Small intestine (tissue), 7 donors: ENCODE results near the gene C16orf95. TPM values are rescaled to one million over a fixed set of nuclear protein-coding genes. Genes with fewer than 3 reads are reported as not detected.
"Not testable (repeated sequence)": the region's sequence is repeated elsewhere in the genome, so short reads cannot be mapped to it uniquely, and the experiment has no call there.

ENCODE experiments used
- DNase-seq, 2 donors: peaks; one replicate each; pipeline versions ENCODE4 v3.0.0 to v3.0.0-alpha.2; 2013
- FAIRE-seq: peaks from 2 replicates; lab custom pipeline; 2012; peaks lifted over from hg19 to GRCh38; lab: Jason Lieb, UNC
- H3K27ac ChIP-seq, 3 donors: one replicate each; pipeline ENCODE4 v1.5.1; 2013; ENCODE audit warnings: low read length in 2 of 3, mild to moderate bottlenecking in 2 of 3, control low read depth in 1 of 3, inconsistent platforms in 1 of 3, low read depth in 1 of 3, moderate library complexity in 1 of 3
- H3K27me3 ChIP-seq, 3 donors: one replicate each; pipeline ENCODE4 v1.6.1; 2013; ENCODE audit warnings: low read length in 3 of 3, inconsistent platforms in 1 of 3; ENCODE audit not compliant: control insufficient read depth in 3 of 3, insufficient read depth in 3 of 3
- H3K36me3 ChIP-seq, 3 donors: one replicate each; pipeline ENCODE4 v1.6.1; 2013; ENCODE audit warnings: low read length in 3 of 3, inconsistent platforms in 1 of 3, low read depth in 1 of 3, mild to moderate bottlenecking in 1 of 3, moderate library complexity in 1 of 3; ENCODE audit not compliant: control insufficient read depth in 3 of 3, insufficient read depth in 2 of 3
- H3K4me1 ChIP-seq, 3 donors: one replicate each; pipeline ENCODE4 v1.6.1; 2013; ENCODE audit warnings: low read length in 2 of 3, inconsistent platforms in 1 of 3, low read depth in 1 of 3, mild to moderate bottlenecking in 1 of 3, moderate library complexity in 1 of 3; ENCODE audit not compliant: control insufficient read depth in 3 of 3, insufficient read depth in 2 of 3
- H3K4me3 ChIP-seq, 3 donors: one replicate each; pipeline ENCODE4 v1.5.1; 2013; ENCODE audit warnings: low read length in 3 of 3, control low read depth in 1 of 3, inconsistent platforms in 1 of 3, low read depth in 1 of 3, mild to moderate bottlenecking in 1 of 3, moderate library complexity in 1 of 3
- H3K9me3 ChIP-seq, 2 donors: one replicate each; pipeline ENCODE4 v1.6.1; 2013; ENCODE audit warnings: low read depth in 1 of 2, low read length in 1 of 2; ENCODE audit not compliant: control insufficient read depth in 2 of 2, insufficient read depth in 1 of 2
- WGBS, 3 donors: extraction: QIAGEN DNeasy Blood & Tissue Kit; methylation state at CpG; one replicate each; pipeline ENCODE4 v1.1.7; 2013; 5-methylcytosine and 5-hydroxymethylcytosine counted together
- polyA plus RNA-seq, 4 donors: library from polyadenylated mRNA; stranded (reverse) in 3 of 4; unstranded in 1 of 4; fragments of 200-250 nt in 3 of 4; fragments of 120-200 nt in 1 of 4; gene quantifications; one replicate each; pipeline versions ENCODE4 v1.2.1 to v1.2.3, GENCODE V29; 2013
- donor health status: healthy with polysubstance abuse.
- donor health status: control.
- donor health status: control.
- donor health status: Bipolar disorder and iron deficiency.
- donor health status: healthy.

The C16orf95 gene
- polyA plus RNA-seq, 4 donors: 2.2 to 4.8 (median 3.5) TPM

DNA sequence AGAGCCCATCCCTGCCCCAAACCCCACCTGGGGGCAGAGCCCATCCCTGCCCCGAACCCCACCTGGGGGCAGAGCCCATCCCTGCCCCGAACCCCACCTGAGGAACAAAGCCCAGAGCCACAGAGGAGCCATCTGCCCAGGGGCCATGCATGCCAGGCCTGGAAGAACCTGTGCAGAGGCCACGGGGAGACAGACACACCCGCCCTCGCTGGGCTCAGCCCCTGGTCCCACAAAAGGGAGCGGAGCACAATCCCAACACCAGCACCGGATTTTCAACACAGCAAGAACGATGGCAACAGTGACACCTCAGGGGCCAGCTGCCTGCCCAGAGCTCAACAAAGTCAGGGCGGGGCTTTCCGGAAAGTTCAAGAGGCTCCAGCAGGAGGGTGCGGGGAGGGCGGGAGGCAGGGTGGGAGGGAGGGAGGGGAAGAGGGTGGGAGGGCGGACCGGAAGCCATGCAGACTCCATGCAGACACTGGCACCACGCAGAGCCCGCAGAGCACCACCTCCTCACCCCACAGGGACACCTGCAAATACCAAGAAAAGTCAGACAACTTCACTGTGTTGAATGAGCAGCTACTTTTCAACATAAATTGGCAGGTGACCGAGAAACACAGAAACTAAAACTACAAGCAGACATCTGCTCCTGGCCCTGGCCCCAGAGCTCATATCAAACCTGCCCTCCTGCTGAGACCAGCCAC lies 27.9 kb upstream of the C16orf95 start:
- peaks cover 0 to 2% (median 0%) of the 10 kb centered on the region in 3 donors for H3K4me1 ChIP-seq
- no peaks in the 10 kb centered on the region for H3K9me3 ChIP-seq
- no peaks in the 10 kb centered on the region for H3K27me3 ChIP-seq
- no peak for FAIRE-seq
- H3K4me3 ChIP-seq: no peak overlapping the region
- peaks cover 2 to 70% (median 14%) of the 10 kb centered on the region in 3 donors for H3K36me3 ChIP-seq
- peak overlapping the region in 1 of 3 donors; percentile 68 for H3K27ac ChIP-seq
- WGBS, 3 donors: 40 to 57% (median 40%) methylated on average over 17 of the region's 17 CpGs
- DNase-seq: peak; percentile 17 to 40

DNA sequence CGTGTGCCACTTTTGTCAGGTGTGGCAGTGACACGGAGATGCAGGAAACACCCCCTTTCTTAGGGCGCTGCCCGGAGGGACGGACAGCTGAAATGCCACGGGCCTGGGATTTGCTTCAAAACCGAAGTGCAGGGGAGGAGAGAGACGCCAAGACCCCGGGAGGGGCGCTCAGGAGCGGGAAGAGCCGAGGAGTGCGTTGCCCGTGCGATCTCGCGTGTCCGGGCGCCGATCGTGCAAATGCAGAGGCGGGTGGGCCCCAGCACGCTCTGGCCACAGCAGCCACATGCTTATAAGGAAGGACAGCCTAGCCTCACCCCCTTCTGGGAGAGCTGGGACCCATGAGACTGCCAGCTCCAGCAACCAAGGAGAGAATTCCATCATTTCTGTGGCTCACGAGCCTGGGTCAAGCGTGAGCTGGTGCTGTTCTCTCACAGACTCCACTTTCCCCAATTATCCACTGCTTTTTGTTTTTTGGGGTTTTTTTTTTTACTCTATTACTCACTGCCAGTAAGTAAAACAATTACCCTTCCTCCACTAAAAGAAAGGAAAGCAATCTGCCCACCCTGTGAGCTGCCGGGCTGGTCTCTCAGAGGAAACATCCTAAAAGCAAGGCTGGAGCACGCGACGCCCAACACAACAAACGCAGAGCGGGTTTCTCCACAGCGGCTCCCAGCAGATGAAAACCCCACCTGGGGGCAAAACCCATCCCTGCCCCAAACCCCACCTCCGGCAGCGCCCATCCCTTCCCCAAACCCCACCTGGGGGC lies 27.2 kb upstream of the C16orf95 start:
- Histone ChIP-seq H3K36me3 (peaks cover 2 to 75% (median 14%) of the 10 kb centered on the region in 3 donors), H3K9me3 (no peaks in the 10 kb centered on the region), H3K27me3 (no peaks in the 10 kb centered on the region), H3K4me1 (peaks cover 0 to 2% (median 0%) of the 10 kb centered on the region in 3 donors), H3K4me3 (no peak overlapping the region), H3K27ac (no peak overlapping the region)
- WGBS, 3 donors: 86 to 95% (median 93%) methylated on average over 29 to 34 of the region's 34 CpGs
- FAIRE-seq (no peak), DNase-seq (no peak)

DNA sequence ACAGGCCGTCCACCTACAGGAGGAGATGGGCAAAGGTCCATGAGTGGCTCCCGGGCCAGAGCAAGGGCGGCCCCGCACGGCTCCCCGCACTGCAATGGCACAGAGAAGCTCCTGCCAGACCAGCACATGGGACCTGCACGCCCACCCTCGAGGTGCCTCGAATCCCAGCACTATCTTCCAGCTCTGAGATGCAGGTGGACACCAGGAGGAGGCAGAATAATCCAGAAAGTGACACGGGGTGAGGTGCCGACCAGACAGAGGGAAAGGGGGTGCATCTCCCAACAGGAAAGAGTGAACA lies 26.5 kb upstream of the C16orf95 start:
- Histone ChIP-seq H3K27ac (no peak overlapping the region), H3K27me3 (no peaks in the 10 kb centered on the region), H3K9me3 (no peaks in the 10 kb centered on the region), H3K4me3 (no peak overlapping the region), H3K4me1 (peaks cover 0 to 2% (median 0%) of the 10 kb centered on the region in 3 donors), H3K36me3 (peaks cover 4 to 77% (median 13%) of the 10 kb centered on the region in 3 donors)
- FAIRE-seq: no peak
- no peak for DNase-seq
- 80 to 88% (median 88%) methylated on average over 11 of the region's 11 CpGs for whole genome bisulfite sequencing, 3 donors

DNA sequence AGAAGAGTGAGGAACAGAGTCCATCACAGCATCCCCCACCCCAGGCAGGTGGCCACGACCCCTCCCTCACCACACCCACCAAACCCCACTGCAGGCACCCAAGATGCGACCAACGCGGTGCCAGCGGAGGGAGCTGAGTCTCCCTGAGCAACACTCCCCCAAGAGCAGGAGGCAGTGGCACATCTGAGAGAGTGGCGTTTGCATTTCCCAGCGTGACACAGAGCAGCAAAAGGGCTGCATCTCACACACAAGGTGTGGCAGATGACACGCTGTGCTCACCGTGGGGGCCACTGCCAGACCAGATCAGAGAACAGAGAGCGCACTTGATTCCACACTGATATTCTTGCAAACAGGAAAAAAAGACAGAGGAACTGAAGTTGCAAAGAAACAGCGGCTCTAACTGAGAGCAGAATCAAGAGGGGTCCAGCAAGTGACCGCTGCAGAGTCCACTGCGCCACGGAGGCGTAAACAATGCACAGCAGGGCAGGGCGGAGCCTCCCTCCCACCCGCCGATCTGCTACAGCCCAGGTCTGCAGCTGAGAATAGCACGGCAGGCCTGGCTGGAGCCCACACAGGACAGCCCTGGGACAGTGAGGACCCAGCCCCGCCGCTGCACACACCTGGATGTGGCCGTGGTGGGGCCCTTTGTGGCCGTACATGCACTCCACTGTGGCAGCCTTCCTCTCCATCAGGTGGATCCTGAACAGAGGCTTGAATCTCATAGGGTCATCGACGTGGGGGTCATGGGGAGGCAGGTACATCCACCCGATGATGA lies 26.0 kb upstream of the C16orf95 start:
- no peaks in the 10 kb centered on the region for H3K27me3 ChIP-seq
- FAIRE-seq: no peak
- peaks cover 0 to 2% (median 0%) of the 10 kb centered on the region in 3 donors for H3K4me1 ChIP-seq
- H3K4me3 ChIP-seq: no peak overlapping the region
- no peaks in the 10 kb centered on the region for H3K9me3 ChIP-seq
- 83 to 89% (median 86%) methylated on average over 26 of the region's 26 CpGs for whole genome bisulfite sequencing, 3 donors
- H3K27ac ChIP-seq: no peak overlapping the region
- H3K36me3 ChIP-seq: peaks cover 9 to 77% (median 11%) of the 10 kb centered on the region in 3 donors
- DNase-seq: no peak

DNA sequence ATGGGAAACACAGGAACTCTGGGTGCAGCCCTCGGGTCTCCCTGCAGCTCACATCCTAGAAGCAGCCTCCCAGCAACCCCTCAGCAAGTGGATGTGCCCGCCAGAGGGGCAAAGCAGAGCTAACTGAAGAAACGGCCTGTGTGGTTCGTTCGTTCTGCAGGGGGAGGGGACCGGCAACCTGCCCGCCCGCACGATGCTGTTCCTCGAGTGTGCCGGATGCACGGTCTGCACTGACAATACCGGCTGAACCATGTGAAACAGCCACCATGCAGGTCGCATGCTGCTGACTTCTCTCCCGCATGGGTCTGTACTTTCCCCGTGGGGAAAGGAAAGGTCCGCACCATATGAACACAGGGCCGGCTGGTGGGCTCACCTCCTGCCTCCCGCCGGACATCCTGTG lies 25.3 kb upstream of the C16orf95 start:
- FAIRE-seq (no peak), DNase-seq (no peak)
- no peak overlapping the region for H3K27ac ChIP-seq
- H3K27me3 ChIP-seq: no peaks in the 10 kb centered on the region
- H3K9me3 ChIP-seq: no peaks in the 10 kb centered on the region
- H3K4me1 ChIP-seq: peaks cover 0 to 2% (median 0%) of the 10 kb centered on the region in 3 donors
- no peak overlapping the region for H3K4me3 ChIP-seq
- 95 to 96% (median 96%) methylated on average over 20 of the region's 20 CpGs for WGBS, 3 donors
- peaks cover 9 to 73% (median 11%) of the 10 kb centered on the region in 3 donors for H3K36me3 ChIP-seq

DNA sequence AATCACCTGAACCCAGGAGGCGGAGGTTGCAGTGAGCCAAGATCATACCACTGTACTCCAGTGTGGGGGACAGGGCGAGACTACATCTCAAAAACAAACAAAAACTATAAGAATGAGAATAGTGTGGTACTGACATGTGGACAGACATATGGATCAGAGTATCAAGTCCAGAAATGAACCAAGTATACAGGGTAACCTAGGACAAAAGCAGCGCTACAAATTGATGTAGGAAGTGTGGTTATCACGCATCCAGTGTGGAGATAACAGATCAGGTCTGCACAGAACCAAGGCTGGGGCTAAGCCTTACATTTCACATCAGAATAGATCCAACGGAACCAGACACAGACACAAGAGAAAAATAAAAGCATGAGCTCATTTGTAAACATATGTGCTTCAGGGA lies 23.0 kb upstream of the C16orf95 start:
- no peaks in the 10 kb centered on the region for H3K4me1 ChIP-seq
- no peak for DNase-seq
- no peaks in the 10 kb centered on the region for H3K9me3 ChIP-seq
- H3K4me3 ChIP-seq: no peak overlapping the region
- H3K36me3 ChIP-seq: peaks cover 13 to 74% (median 20%) of the 10 kb centered on the region in 3 donors
- 96 to 97% (median 96%) methylated on average over 5 of the region's 5 CpGs for WGBS, 3 donors
- H3K27ac ChIP-seq: no peak overlapping the region
- no peak for FAIRE-seq
- H3K27me3 ChIP-seq: no peaks in the 10 kb centered on the region

DNA sequence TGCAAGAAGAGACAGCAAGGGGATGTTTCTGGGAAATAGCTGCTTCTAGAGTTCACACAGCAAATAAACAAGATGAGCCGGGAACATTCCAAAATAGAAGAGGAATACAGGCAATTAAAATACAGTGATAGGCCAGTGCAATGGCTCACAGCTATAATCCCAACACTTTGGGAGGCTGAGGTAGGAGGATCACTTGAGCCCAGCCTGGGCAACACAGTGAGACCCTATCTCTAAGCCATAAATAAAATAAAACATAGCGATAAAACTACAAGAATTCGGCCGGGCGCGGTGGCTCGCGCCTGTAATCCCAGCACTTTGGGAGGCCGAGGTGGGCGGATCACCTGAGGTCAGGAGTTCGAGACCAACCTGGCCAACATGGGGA lies 22.5 kb upstream of the C16orf95 start:
- WGBS, 3 donors: 97 to 99% (median 99%) methylated on average over 11 of the region's 11 CpGs
- peaks cover 13 to 77% (median 25%) of the 10 kb centered on the region in 3 donors for H3K36me3 ChIP-seq

DNA sequence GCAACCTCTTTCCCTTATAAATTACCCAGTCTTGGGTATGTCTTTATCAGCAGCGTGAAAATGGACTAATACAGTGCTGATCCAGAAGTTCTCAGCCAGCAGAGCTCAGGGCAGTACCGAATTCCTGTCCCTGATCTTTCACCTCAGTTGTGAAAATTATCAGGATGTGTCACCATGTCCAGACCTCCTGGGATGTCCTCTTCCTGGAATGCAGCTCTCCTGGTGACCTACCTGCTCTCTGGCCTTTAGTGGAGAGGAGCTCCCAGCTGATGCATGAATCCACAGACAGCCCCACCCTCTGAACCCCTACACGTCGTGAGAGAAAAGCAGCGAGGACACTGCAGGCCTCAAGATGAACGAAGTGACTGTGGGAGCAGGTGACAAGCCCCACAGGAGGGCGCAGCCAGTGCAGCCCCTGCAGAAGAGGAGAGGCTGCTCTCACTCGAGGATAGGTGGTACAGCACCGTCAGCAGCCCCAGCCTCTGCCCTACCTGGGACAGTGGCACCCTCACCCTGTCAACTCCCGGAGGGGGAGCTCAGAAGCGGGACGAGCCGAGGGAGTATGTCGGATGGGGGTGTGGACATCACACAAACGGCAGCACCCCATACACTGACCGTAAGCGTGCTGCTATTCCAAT lies 22.0 kb upstream of the C16orf95 start:
- no peaks in the 10 kb centered on the region for H3K4me1 ChIP-seq
- no peaks in the 10 kb centered on the region for H3K27me3 ChIP-seq
- no peaks in the 10 kb centered on the region for H3K9me3 ChIP-seq
- no peak for FAIRE-seq
- peaks cover 18 to 77% (median 25%) of the 10 kb centered on the region in 3 donors for H3K36me3 ChIP-seq
- DNase-seq: no peak
- WGBS, 3 donors: 89 to 95% (median 91%) methylated on average over 17 of the region's 17 CpGs
- no peak overlapping the region for H3K27ac ChIP-seq
- H3K4me3 ChIP-seq: no peak overlapping the region

More for the DNA sequence above, 22.5 kb upstream of the C16orf95 start:
- not testable (repeated sequence) for H3K4me1 ChIP-seq, H3K4me3 ChIP-seq, FAIRE-seq, H3K9me3 ChIP-seq, DNase-seq, H3K27me3 ChIP-seq, H3K27ac ChIP-seq
